Nephron (organoid): Measurements from ENCODE around the gene LNX2.

Source experiments
- H3K27ac Mint-ChIP-seq, 3 experiments: 2 replicates each; pipeline ENCODE4 v1.8.0; 2020; ENCODE audit warnings: mixed read lengths in 3 of 3, mild to moderate bottlenecking in 2 of 3, moderate library complexity in 1 of 3
- H3K27me3 Mint-ChIP-seq: 2 replicates; pipeline ENCODE4 v1.8.0; 2021; ENCODE audit warnings: low read depth, mild to moderate bottlenecking, moderate library complexity, mixed read lengths
- H3K36me3 Mint-ChIP-seq: 2 replicates; pipeline ENCODE4 v1.8.0; 2020; ENCODE audit warnings: low read depth, mixed read lengths
- H3K4me1 Mint-ChIP-seq: 2 replicates; pipeline ENCODE4 v1.8.0; 2020; ENCODE audit warnings: mixed read lengths
- H3K4me3 Mint-ChIP-seq, 3 experiments: 2 replicates each; pipeline ENCODE4 v1.8.0; 2020; ENCODE audit warnings: mild to moderate bottlenecking in 3 of 3, mixed read lengths in 3 of 3, moderate library complexity in 2 of 3
- H3K9me3 Mint-ChIP-seq: 2 replicates; pipeline ENCODE4 v1.8.0; 2020; ENCODE audit warnings: mixed read lengths
- TF ChIP-seq, protein P1 (sequence below), 3 experiments: fragments of 200-600 bp; sonication (generic); IDR thresholded peaks; one replicate each; pipeline ENCODE4 v1.5.0; 2021; ENCODE audit warnings: antibody characterized with exemption in 3 of 3; ENCODE audit not compliant: unreplicated experiment in 3 of 3

Gene LNX2

DNA sequence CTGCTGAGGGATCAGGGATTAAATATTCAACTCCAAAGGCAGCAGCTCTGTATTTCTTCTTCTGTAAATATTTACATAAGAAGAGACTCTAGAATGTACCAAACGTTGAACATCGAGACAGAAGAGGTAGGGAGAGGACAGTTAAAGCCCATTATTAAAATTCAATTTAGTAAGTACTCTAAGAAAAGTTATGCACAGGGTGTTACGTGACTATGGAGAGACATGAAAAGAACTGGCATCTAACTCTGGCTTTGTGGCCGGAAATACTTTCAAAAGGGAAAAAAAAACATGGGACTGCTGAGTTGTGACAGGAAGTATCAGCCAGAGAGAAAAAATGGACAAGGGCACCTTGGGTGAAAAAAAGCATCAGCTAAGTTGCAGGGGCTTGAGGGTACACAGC is 36.7 kb downstream of the LNX2 start:
- peaks cover 3% of the 10 kb centered on the region for H3K36me3 Mint-ChIP-seq
- H3K27me3 Mint-ChIP-seq: no peaks in the 10 kb centered on the region
- H3K4me1 Mint-ChIP-seq: no peaks in the 10 kb centered on the region
- TF ChIP-seq, protein P1, sequence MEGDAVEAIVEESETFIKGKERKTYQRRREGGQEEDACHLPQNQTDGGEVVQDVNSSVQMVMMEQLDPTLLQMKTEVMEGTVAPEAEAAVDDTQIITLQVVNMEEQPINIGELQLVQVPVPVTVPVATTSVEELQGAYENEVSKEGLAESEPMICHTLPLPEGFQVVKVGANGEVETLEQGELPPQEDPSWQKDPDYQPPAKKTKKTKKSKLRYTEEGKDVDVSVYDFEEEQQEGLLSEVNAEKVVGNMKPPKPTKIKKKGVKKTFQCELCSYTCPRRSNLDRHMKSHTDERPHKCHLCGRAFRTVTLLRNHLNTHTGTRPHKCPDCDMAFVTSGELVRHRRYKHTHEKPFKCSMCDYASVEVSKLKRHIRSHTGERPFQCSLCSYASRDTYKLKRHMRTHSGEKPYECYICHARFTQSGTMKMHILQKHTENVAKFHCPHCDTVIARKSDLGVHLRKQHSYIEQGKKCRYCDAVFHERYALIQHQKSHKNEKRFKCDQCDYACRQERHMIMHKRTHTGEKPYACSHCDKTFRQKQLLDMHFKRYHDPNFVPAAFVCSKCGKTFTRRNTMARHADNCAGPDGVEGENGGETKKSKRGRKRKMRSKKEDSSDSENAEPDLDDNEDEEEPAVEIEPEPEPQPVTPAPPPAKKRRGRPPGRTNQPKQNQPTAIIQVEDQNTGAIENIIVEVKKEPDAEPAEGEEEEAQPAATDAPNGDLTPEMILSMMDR (IDR thresholded peaks at IDR 0.05; ENCODE audit: unreplicated experiment in 3 of 3): no peak
- H3K4me3 Mint-ChIP-seq: no peak overlapping the region
- H3K27ac Mint-ChIP-seq: no peak overlapping the region
- peaks cover 4% of the 10 kb centered on the region for H3K9me3 Mint-ChIP-seq

DNA sequence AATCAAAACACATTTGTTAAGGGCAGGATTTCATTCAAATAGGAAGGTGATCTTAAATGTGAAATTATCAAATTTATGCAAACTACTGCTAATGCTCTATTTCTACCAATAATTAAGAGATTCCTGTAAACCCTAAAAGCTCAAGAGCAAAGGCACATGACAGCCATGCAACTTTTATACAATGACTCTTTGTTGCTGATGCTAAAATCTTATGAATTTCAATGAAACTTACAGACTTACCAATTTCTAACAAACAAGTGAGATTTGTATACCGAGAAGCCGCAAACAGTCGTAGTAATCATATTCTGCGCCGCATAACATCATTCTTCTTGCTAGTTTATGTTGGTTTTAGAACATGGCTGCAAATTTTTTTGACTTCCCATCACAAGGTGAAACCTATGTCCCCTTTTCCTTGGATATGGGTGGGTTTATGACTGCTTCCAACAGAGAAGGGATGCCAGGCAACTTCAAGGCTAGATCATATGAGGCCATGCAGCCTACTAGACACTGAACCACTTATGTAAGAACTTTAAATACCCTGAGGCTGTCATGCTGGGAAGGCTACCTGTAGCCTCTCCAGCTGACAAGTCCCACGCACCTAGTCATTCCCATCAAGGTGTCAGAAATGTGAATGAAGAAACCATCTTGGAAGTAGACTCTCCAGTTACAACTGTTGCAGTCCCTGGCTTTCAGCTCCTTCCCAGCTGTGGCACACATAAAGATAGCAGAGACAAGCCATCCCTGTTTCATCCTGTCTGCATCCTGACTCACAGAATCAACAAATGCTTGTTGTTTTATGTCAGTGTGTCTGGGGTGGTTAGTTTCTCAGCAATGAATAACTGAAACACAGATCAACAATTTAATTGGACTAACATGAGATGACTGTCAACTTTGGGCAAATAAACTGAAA is 42.0 kb downstream of the LNX2 start:
- Mint-ChIP-seq H3K27ac (no peak overlapping the region), H3K9me3 (peaks cover 6% of the 10 kb centered on the region), H3K27me3 (no peaks in the 10 kb centered on the region), H3K4me1 (peaks cover 9% of the 10 kb centered on the region), H3K36me3 (peaks cover 14% of the 10 kb centered on the region), H3K4me3 (no peak overlapping the region)
- TF ChIP-seq, protein P1 (IDR thresholded peaks at IDR 0.05; ENCODE audit: unreplicated experiment in 3 of 3): no peak

DNA sequence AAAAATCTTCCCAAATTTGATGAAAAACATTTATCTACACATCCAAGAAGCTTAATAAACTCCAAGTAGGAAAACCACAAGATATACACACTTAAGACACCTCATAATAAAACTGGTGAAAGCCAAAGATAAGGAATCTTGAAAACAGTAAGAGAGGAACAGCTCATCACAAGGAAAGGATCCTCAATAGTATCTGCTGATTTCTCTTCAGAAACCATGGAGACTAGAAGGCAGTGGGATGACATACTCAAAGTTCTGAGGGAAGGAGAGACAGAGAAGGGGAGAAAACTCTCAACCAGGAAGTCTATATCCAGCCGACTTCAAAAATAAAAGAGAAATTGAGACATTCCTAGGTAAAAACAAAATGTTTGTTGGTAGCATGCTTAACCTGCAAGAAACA is 45.7 kb downstream of the LNX2 start:
- peaks cover 9% of the 10 kb centered on the region for H3K9me3 Mint-ChIP-seq
- H3K27ac Mint-ChIP-seq: no peak overlapping the region
- no peaks in the 10 kb centered on the region for H3K27me3 Mint-ChIP-seq
- TF ChIP-seq, protein P1 (IDR thresholded peaks at IDR 0.05; ENCODE audit: unreplicated experiment in 3 of 3): no peak
- no peak overlapping the region for H3K4me3 Mint-ChIP-seq
- H3K36me3 Mint-ChIP-seq: peaks cover 14% of the 10 kb centered on the region
- peaks cover 33% of the 10 kb centered on the region for H3K4me1 Mint-ChIP-seq

DNA sequence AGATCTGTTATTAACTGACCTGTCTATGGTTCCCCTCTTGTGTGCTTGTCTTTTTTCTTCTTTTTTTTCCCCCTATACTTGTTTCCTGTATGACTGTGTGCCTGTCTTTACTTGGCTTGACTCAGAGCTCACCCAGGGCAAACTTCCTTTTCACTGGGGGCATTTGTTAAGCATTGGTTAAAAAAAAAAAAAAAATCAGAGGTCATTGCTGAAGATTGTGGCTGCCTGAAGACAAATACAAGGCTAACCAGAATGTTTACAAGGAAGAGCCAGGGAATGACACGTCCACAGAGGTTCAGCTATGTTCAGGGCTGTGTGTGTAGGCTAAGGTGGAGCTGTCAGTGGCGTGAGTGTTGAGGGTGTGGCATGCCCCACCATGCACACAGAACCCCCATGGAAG is 47.1 kb downstream of the LNX2 start:
- Mint-ChIP-seq H3K4me1 (peaks cover 33% of the 10 kb centered on the region), H3K4me3 (no peak overlapping the region), H3K27ac (peak overlapping the region in 1 of 3 experiments; percentile 20), H3K36me3 (peaks cover 14% of the 10 kb centered on the region), H3K9me3 (peaks cover 9% of the 10 kb centered on the region), H3K27me3 (no peaks in the 10 kb centered on the region)
- TF ChIP-seq, protein P1 (IDR thresholded peaks at IDR 0.05; ENCODE audit: unreplicated experiment in 3 of 3): no peak

DNA sequence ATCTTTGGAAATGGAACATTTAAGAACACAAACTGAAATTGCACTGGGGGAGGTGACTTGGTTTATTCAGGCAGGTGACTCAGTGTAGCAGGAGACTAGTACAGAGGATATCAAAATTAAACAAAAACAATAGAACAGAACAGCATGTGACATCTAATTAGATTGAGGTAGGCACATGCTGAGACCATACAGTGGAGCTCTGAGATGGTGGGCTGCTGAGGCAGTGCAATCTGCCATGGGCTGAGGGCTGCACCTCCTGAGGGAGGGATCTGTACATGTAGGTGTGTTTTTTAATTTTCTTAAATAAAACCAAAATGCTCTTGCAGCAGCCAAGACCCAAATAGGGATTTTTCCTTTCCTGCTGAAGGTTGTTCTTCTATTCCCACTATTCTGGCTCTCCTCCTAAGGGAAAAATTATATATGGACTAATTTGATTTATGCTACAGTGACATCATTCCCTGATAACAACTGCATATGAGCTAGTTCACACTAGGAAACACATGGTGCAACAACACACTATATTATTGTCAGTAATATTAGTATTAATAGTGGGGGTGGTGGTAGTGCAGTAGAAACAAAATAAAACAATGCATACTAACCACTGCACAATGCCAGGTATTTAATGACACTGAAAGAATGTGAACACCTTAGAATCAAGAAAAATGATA is 48.0 kb downstream of the LNX2 start:
- H3K9me3 Mint-ChIP-seq: peaks cover 9% of the 10 kb centered on the region
- H3K27ac Mint-ChIP-seq: no peak overlapping the region
- TF ChIP-seq, protein P1 (IDR thresholded peaks at IDR 0.05; ENCODE audit: unreplicated experiment in 3 of 3): no peak
- H3K36me3 Mint-ChIP-seq: peaks cover 14% of the 10 kb centered on the region
- H3K4me1 Mint-ChIP-seq: peaks cover 28% of the 10 kb centered on the region
- no peak overlapping the region for H3K4me3 Mint-ChIP-seq
- no peaks in the 10 kb centered on the region for H3K27me3 Mint-ChIP-seq
